ENCODE results near the gene CHTF8.

CHTF8 gene

GRCh38 chr16:69108064-69108904, 24.1 kb downstream of the CHTF8 start:
- Histone ChIP-seq H3K9me3 (ENCODE audit: low read length) (no peaks in the 10 kb centered on the region), H3K27me3 (ENCODE audit: insufficient read depth, low read length) (peaks cover 10% of the 10 kb centered on the region), H3K4me3 (ENCODE audit: low read depth, low read length, poor library complexity, severe bottlenecking) (no peak overlapping the region), H3K9me2 (ENCODE audit: low read depth, low read length) (no peaks in the 10 kb centered on the region), H3K36me3 (ENCODE audit: insufficient read depth, low read length) (peaks cover 5% of the 10 kb centered on the region; the same call in 1 of the 2 replicates), H3K9ac (ENCODE audit: low read length) (no peak overlapping the region), H3K4me1 (ENCODE audit: insufficient read depth, low read length, severe bottlenecking) (peaks cover 17% of the 10 kb centered on the region), H3K79me2 (ENCODE audit: insufficient read depth, low read length) (no peaks in the 10 kb centered on the region), H4K20me1 (ENCODE audit: insufficient read depth, low read length) (no peaks in the 10 kb centered on the region), H3K27ac (ENCODE audit: low read depth, low read length, poor library complexity, severe bottlenecking) (no peak overlapping the region), H2AFZ (ENCODE audit: low read length) (no peak overlapping the region), H3K4me2 (ENCODE audit: low read length) (no peak overlapping the region), H3F3A (ENCODE audit: insufficient read depth, low read length) (no peaks in the 10 kb centered on the region)
- no peak for TF ChIP-seq CTCF (IDR thresholded peaks at IDR 0.05; ENCODE audit: low read length)
- no peak for TF ChIP-seq EZH2 (IDR thresholded peaks at IDR 0.05; ENCODE audit: borderline replicate concordance, low read length)

DNA sequence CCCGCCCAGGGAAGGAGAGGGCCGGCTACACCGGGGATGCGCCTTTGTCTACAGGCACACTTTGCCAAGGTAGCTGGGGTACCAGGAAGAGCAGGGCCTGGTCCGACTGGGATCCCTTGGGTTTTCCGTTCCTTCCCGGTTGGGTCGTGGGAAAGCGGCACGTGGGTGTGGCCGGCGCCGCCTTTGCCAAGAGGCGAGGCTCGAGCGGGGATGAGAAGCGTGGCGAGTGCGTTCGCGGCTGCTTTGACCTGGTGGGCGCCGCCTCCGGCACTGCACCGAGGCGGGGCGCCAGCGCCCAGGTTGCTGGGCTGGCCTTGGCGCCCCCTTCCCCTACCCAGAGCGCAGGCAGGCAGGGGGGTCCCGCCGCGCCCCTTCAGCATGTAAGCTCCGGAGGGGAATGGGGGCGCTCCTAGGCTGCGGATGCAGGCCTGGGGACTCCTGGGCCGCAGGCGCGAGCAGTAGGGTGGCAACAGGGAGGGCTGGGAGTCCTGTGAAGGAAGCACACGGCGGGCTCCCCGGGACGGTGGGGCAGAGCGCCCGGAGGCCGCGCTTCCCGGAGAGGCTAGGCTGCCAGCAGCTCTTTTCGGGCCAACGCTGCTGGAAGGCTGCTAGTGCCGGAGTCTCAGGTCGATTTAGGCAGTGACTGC, 24.9 kb downstream of the CHTF8 start:
- Histone ChIP-seq H3K4me1 (ENCODE audit: insufficient read depth, low read length, severe bottlenecking) (peaks cover 17% of the 10 kb centered on the region), H3F3A (ENCODE audit: insufficient read depth, low read length) (no peaks in the 10 kb centered on the region), H3K36me3 (ENCODE audit: insufficient read depth, low read length) (peaks cover 5% of the 10 kb centered on the region; the same call in 1 of the 2 replicates), H3K9me2 (ENCODE audit: low read depth, low read length) (no peaks in the 10 kb centered on the region), H3K4me3 (ENCODE audit: low read depth, low read length, poor library complexity, severe bottlenecking) (peak overlapping the region; percentile 55), H3K9me3 (ENCODE audit: low read length) (no peaks in the 10 kb centered on the region), H3K4me2 (ENCODE audit: low read length) (peak overlapping the region; percentile 85; the same call in 1 of the 2 replicates), H4K20me1 (ENCODE audit: insufficient read depth, low read length) (no peaks in the 10 kb centered on the region), H3K79me2 (ENCODE audit: insufficient read depth, low read length) (no peaks in the 10 kb centered on the region), H3K9ac (ENCODE audit: low read length) (no peak overlapping the region), H3K27me3 (ENCODE audit: insufficient read depth, low read length) (peaks cover 10% of the 10 kb centered on the region), H2AFZ (ENCODE audit: low read length) (no peak overlapping the region), H3K27ac (ENCODE audit: low read depth, low read length, poor library complexity, severe bottlenecking) (no peak overlapping the region)
- no peak for TF ChIP-seq EZH2 (IDR thresholded peaks at IDR 0.05; ENCODE audit: borderline replicate concordance, low read length)
- no peak for TF ChIP-seq CTCF (IDR thresholded peaks at IDR 0.05; ENCODE audit: low read length)

GRCh38 chr16:69106491-69107315, 25.7 kb downstream of the CHTF8 start:
- Histone ChIP-seq H3K4me2 (ENCODE audit: low read length) (peak overlapping the region; percentile 85), H3K27me3 (ENCODE audit: insufficient read depth, low read length) (peaks cover 10% of the 10 kb centered on the region), H3K4me3 (ENCODE audit: low read depth, low read length, poor library complexity, severe bottlenecking) (peak overlapping the region; percentile 55), H3K27ac (ENCODE audit: low read depth, low read length, poor library complexity, severe bottlenecking) (no peak overlapping the region), H4K20me1 (ENCODE audit: insufficient read depth, low read length) (no peaks in the 10 kb centered on the region), H3K9ac (ENCODE audit: low read length) (peak overlapping the region; percentile 29; the same call in 1 of the 2 replicates), H3K36me3 (ENCODE audit: insufficient read depth, low read length) (peaks cover 5% of the 10 kb centered on the region; the same call in 1 of the 2 replicates), H3K9me2 (ENCODE audit: low read depth, low read length) (no peaks in the 10 kb centered on the region), H2AFZ (ENCODE audit: low read length) (no peak overlapping the region), H3K9me3 (ENCODE audit: low read length) (no peaks in the 10 kb centered on the region), H3K4me1 (ENCODE audit: insufficient read depth, low read length, severe bottlenecking) (peaks cover 17% of the 10 kb centered on the region), H3K79me2 (ENCODE audit: insufficient read depth, low read length) (no peaks in the 10 kb centered on the region), H3F3A (ENCODE audit: insufficient read depth, low read length) (no peaks in the 10 kb centered on the region)
- no peak for TF ChIP-seq EZH2 (IDR thresholded peaks at IDR 0.05; ENCODE audit: borderline replicate concordance, low read length)
- TF ChIP-seq CTCF (IDR thresholded peaks at IDR 0.05; ENCODE audit: low read length), result no peak
